Stimulated activated CD8-positive, alpha-beta memory T cell treated with anti-CD3 and anti-CD28 coated beads, Interleukin-4, amount 100 ng/mL, for 1 hour (primary cell): ENCODE data around the gene CD177.
"Not testable (repeated sequence)": the region's sequence is repeated elsewhere in the genome, so short reads cannot be mapped to it uniquely, and the experiment has no call there.

Experiments
- DNase-seq, 2 donors: peaks; one replicate each; pipeline ENCODE4 v3.0.0-alpha.2; 2020; ENCODE audit warnings: low read depth in 2 of 2, low spot score in 1 of 2

The CD177 gene

DNA sequence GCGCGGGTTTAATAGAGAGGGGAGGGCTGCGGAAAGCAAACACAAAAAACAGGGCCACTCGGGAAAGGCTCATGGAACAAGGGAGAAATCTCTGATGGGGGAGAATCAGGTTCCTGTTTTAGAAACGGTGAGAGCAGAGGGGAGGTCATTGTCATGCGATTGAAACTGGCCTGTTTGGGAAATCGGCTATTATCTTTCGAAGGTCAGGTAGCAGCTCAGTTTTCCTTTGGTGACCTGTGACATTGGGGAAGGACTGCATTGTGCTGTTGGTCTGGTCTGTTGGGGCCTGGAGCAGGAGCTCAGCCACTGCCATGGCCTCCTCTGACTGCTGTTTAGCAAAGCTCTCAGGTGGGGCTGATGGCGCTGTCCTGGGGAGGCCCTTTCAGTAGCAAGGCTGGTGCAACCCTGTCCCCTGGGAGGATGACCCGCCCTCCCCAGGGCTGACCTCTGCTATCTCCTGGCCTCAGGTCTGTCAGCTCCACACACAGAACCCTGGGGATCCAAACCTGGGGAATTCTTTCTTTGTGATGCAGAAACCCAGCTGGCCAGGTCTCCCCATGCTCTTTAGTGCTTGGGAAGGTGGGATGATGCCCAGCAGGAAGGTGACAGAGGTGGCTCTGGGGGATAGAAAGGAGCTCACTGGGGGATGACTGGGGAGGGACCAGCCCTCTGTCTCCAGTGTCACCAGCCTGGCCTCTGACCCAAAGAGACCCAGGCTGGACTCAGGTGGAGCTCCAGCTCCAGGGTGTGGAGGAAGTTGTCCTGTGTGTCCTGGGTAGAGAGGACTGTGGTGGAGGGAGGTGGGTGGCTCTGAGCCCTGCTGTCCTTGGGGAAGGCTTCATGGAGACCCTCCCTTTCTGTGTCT is 21.2 kb upstream of the CD177 start:
- DNase-seq, result no peak

DNA sequence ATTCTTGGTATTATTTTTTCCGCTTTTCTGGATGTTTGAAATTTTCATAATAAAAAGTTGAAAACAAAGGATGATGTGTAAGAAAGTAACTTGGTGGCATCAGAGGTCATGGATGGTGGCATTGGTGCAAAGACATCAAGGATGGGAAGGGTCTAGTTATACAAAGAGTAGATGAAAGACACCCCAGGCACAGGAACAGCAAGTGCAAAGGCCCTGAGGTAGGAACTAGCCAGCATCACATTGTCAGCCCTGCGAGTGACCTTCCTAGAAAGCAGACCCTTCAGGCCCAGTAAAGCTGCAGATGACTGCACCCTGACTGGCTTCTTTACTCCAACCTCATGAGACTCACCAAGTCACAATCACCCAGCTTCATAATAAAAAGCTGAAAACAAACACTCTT is 17.0 kb upstream of the CD177 start:
- DNase-seq, result not testable (repeated sequence)

DNA sequence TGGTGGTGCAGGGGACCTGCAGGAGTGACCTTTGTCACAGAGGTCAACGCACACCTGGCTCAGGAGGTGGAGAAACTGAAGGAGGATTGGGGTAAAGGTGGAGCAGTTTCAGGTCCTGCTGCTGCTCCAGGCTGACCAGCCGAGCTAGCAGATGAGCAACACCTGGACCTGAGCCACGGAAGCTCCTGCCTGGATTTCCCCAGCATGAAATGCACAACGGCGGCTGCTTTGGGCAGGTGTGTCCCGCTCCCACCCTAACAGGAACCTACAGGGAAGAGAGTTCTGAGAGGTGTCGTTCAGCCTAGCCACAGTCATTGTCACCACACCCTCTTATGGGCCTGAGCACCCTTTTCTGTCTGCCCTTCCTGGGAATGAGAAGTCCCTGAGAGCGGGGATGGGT is 15.7 kb upstream of the CD177 start:
- DNase-seq, result no peak

DNA sequence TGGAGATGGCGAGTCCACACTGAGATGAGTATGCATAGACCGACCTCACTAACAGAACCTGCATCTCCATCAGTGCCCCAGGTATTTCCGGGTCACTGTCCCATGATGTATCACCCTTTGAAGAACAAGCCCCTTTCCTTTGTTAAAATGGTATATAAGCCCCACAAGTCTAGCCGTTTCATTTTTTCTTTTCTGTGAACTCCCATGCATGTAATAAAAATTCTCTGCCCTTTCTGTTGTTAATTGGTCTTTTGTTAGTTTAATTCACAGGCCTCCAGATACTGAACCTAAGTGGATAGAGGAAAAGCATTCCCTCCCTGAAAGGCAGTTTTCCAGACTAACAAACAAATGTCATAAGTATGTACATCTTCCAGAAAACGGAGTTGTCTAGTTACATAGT is 15.0 kb upstream of the CD177 start:
- no peak for DNase-seq

DNA sequence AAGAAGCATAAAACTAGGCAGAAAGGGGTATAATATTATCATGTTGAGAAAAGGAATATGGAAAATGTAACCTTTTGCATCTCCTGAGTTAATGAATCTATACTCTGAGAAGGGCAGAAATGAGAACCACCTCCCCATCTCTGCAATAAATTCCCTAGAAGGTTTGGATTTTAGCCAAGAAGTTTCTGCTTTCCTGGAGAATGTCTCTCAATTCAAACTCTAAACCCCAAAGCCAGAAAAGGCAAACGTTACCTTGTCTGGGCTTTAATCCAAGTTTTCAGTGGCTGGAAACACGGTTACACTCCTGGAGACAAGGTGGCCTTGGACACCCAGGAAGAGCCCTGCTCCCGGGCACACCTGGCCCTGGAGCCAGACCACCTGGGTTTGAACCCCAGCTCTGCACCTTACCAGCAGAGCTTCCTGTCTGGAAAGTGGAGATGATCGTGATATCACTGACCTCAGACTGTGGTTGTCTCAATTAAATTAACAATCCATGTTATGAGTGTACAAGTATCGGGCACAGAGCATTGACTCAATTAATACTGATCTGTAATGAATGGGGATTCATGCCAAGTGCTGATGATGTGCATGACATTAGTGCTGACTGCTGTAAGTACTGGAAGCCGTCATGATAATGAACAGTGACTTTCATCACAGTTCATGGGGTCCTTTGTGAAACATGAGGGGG is 14.1 kb upstream of the CD177 start:
- DNase-seq, result not testable (repeated sequence)

DNA sequence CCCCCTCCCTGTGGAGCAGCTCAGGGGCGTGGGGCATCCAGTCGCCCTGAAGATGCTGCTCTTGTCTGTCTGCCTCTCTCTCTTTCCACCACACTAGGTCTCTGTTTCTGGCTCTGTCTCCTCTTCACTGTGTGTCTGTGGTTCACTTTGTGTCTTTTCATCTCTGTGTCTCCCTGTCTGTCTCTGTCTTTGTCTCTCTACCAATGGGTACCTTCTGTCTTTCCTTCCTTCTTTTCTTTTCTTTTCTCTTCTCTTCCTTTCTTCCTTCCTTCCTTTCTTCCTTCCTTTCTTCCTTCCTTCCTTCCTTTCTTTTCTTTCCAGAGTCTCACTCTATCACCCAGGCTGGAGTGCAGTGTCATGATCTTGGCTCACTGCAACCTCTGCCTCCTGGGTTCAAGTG is 13.4 kb upstream of the CD177 start:
- not testable (repeated sequence) for DNase-seq

DNA sequence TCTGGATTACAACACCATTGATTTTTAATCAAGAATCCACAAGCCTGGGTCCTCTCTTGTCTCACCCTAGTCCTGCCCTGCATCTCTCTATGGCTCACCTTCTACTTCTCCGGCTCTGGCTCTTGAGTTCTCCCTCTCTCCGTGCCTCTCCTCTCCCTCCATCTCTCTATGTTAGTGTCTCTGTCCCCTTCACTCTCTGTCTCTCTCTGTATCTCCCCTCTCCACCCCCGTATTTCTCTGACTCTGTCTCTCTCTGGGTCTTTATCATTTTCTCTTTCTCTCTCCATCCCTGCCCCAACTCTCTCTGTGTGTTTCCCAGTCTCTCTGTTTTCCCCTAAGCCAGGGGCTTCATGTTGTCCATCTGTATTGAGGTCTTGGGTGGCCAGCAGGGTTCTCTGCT is 12.4 kb upstream of the CD177 start:
- not testable (repeated sequence) for DNase-seq

DNA sequence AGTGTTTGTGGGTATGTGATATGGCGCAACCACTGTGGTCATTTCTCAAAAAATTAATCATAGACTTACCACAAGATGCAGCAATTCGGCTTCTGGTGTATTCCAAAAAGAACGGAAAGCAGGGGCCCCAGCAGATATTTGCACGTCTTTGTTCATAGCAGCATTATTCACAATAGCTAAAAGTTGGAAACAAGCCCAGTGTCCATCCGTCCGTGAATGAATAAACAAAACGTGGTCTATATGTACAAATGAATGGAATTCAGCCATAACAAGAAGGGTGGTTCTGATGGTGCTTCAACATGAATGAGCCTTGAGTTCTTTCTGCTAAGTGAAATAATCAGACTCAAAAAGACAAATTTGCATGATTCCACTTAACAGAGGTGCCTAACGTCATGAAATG is 11.4 kb upstream of the CD177 start:
- DNase-seq, result not testable (repeated sequence)

DNA sequence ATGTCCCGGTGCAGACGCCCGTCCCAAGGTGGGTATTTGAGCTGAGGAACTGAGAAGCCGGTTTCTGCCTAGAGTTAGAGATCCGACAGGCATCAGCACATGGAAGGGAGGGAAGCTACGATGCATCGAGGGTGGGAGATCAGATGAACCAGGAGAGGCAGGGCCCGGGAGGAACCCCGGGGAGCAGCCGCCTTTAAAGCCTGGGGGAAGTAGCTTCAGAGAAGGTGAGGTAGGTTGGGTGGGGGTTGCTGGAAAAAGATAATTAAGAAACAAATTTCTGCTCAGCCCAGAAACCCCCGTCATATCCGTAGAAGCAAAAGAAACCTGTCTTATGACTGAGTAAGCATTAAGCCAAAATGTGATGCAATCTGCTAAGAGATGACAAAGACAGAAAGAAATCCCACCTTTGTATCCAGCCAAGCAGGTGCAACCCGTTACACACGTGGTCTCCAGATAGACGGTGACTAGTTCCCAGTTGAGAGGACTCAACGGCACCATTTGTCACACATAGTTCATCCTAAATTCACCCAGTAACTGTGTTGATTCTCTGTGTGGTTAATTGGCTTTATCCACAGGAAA is 9.1 kb upstream of the CD177 start:
- DNase-seq, result not testable (repeated sequence)

DNA sequence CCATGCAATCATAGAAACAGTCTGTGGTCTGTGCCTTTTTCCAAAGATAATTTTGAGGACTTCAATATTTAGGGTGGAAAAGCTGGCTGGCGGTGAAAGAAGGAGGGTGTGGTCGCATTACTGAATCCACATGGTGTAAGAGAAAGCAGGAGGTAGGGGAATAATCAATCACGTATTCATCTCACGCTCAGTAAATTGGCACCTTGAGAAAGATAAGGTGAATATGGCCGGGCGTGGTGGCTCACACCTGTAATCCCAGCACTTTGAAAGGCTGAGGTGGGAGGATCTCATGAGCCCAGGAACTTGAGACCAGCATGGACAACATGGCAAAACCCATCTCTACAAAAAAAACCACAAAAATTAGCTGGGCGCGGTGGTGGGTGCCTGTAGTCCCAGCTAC is 3.7 kb upstream of the CD177 start:
- DNase-seq, result not testable (repeated sequence)

DNA sequence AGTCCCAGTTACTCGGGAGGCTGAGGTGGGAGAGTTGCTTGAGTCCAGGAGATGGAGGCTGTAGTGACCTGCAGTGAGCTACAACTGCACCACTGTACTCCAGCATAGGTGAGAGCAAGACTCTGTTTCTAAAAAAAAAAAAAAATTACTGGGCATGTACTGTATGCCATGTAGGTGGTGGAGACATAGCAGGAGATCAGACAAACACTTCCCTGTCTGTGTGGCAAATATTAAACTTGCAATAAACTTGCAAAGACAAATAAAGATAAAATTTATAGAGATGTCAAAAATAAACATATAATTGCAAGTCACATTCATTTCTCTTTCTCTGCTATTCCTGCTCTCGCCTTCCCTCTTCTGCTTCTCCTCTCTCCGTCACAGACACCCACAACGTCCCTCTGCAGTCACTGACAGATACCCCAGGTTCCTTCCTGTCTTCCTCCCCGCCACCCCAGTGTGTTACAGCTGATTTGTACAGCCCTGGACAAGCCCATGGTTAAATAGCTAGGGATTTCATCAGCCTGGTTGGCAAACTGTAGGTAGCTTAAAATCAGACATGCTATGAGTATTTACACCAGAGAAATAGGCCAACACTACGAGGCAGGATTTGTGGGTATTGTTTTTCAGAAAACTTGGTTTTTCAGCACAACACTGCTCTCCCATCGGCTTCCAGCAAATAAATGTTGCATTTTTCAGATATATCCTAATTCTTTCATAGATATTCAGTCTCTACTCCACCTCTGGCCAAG is 1.3 kb upstream of the CD177 start:
- no peak for DNase-seq

DNA sequence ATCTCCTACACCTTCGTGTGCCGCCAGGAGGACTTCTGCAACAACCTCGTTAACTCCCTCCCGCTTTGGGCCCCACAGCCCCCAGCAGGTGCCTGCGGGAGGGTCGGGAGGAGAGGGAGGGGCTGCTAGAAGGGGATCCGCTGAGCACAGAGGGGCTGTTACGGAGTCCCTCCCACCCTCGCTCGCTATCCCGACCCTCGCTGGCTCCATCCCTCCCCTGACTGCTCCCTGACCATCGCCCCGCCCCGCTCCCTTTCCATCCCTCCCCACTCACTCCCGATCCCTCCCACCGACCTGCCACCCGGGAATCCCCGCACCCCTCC is 780 bp downstream of the CD177 start:
- DNase-seq, result no peak

DNA sequence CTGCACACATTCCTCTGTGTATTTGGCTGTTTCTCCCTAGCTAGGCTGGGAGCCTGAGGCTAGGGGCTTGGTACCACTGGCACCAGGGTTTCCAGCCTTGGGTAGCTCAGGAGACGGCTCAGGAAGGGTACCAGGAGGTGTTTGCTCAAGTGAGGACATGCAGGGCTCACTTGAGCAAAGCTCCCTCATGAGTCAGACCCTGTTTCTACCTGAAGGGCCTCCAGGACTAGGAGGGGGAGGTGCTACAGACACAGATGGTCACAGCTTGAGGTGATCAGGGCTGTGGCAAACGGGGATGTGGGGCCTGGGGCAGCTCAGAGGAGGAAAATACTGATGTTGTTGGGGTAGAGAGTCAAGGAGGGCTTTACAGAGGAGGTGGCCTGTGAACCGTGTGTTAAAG is 3.3 kb downstream of the CD177 start:
- DNase-seq, result not testable (repeated sequence)

DNA sequence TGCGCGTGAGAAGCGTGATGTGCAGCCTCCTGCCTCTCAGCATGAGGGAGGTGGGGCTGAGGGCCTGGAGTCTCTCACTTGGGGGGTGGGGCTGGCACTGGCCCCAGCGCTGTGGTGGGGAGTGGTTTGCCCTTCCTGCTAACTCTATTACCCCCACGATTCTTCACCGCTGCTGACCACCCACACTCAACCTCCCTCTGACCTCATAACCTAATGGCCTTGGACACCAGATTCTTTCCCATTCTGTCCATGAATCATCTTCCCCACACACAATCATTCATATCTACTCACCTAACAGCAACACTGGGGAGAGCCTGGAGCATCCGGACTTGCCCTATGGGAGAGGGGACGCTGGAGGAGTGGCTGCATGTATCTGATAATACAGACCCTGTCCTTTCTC is 8.7 kb downstream of the CD177 start:
- DNase-seq, result no peak

DNA sequence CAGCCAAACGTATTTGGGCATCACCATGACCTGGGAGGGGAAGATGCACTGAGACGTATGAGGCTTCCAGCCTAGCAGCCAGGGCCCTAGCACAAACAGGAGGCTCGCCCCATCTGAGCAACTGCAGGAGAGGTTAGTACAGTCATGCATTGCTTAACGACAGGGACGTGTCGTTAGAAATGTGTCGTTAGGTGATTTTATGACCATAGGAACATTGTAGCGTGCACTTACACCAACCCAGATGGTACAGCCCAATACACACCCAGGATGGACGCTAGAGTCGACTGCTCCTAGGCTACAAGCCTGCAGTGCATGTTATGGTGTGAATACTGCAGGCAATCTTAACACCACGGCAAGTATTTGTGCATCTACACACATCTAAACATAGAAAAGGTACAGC is 9.3 kb downstream of the CD177 start:
- DNase-seq, result no peak

DNA sequence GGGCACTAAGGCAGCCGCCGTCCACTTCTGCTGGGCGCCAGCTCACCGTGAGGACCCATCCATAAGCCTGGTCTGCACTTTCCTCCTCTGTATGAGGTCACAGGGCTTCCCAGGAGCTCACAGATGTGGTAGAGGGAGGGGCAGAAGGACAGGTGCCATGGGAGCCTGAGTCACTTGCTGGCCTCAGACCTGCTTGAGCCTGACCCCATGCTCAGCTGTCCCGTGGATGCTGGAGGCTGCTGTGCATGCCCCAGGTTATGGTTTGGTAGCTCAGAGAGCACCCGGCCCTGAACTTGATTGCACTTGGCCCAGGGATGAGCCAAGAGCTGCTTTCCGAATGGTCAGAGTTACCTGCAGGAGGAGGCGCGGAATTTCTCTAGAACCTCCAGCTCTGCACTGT is 12.2 kb downstream of the CD177 start:
- not testable (repeated sequence) for DNase-seq

DNA sequence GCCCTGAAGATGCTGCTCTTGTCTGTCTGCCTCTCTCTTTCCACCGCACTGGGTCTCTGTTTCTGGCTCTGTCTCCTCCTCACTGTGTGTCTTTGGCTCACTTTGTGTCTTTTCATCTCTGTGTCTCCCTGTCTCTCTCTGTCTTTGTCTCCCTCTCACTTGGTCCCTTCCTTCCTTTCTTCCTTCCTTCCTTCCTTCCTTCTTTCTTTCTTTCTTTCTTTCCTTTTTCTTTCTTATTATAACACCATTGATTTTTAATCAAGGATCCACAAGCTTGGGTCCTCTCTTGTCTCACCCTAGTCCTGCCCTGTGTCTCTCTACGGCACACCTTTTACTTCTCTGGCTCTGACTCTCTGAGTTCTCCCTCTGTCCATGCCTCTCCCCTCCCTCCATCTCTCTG is 14.3 kb downstream of the CD177 start:
- no peak for DNase-seq

DNA sequence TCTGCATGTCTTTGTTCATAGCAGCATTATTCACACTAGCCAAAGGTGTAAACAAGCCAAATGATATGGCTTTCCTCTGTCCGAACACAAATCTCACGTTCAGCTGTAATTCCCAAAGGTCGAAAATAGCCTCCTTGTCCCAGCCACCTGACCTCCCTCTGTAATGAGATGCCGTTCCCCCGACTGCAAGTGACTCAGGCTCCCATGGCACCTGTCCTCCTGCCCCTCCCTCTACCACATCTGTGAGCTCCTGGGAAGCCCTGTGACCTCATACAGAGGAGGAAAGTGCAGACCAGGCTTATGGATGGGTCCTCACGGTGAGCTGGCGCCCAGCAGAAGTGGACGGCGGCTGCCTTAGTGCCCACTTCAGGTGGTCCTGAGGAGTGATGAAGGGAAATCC is 15.4 kb downstream of the CD177 start:
- not testable (repeated sequence) for DNase-seq

DNA sequence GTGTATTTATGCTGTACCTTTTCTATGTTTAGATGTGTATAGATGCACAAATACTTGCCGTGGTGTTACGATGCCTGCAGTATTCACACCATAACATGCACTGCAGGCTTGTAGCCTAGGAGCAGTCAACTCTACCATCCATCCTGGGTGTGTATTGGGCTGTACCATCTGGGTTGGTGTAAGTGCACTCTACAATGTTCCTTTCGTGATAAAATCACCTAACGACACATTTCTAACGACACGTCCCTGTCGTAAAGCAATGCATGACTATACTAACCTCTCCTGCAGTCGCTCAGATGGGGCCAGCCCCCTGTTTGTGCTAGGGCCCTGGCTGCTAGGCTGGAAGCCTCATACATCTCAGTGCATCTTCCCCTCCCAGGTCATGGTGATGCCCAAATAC is 18.4 kb downstream of the CD177 start:
- DNase-seq, result no peak

DNA sequence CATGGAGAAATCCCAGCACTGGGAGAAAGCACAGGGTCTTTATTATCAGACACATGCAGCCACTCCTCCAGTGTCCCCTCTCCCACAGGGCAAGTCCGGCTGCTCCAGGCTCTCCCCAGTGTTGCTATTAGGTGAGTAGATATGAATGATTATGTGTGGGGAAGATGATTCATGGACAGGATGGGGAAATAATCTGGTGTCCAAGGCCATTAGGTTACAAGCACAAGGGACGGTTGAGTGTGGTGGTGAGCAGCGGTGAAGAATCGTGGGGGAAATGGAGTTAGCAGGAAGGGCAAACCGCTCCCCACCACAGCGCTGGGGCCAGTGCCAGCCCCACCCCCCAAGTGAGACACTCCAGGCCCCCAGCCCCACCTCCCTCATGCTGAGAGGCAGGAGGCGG is 19.0 kb downstream of the CD177 start:
- DNase-seq, result no peak

DNA sequence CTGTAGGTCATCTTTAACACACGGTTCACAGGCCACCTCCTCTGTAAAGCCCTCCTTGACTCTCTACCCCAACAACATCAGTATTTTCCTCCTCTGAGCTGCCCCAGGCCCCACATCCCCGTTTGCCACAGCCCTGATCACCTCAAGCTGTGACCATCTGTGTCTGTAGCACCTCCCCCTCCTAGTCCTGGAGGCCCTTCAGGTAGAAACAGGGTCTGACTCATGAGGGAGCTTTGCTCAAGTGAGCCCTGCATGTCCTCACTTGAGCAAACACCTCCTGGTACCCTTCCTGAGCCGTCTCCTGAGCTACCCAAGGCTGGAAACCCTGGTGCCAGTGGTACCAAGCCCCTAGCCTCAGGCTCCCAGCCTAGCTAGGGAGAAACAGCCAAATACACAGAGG is 24.1 kb downstream of the CD177 start:
- not testable (repeated sequence) for DNase-seq

DNA sequence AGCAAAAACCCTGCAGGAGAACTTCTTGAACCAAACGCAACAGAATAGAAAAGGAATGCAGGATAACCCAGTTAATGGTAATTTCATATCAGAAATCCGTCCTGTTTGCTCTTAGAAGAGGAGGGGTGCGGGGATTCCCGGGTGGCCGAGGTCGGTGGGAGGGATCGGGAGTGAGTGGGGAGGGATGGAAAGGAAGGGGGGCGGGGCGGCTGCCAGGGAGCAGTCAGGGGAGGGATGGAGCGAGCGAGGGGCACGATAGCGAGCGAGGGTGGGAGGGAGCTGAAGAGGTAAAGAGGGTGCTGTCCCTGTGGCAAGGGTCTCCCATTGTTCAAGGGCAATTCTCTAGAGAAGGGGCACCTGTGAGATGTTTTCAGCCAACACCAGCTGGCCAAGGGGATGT is 26.5 kb downstream of the CD177 start:
- DNase-seq, result no peak
